Central memory CD4-positive, alpha-beta T cell (primary cell): ENCODE measurements around the gene RPS6KA4.
"Not testable (repeated sequence)": the region's sequence is repeated elsewhere in the genome, so short reads cannot be mapped to it uniquely, and the experiment has no call there.

Experiments
- DNase-seq: peaks from one replicate; pipeline ENCODE4 v3.0.0; 2022

RPS6KA4 gene

GRCh38 chr11:64391839-64392238 is 32.9 kb downstream of the RPS6KA4 start:
- no peak for DNase-seq

DNA sequence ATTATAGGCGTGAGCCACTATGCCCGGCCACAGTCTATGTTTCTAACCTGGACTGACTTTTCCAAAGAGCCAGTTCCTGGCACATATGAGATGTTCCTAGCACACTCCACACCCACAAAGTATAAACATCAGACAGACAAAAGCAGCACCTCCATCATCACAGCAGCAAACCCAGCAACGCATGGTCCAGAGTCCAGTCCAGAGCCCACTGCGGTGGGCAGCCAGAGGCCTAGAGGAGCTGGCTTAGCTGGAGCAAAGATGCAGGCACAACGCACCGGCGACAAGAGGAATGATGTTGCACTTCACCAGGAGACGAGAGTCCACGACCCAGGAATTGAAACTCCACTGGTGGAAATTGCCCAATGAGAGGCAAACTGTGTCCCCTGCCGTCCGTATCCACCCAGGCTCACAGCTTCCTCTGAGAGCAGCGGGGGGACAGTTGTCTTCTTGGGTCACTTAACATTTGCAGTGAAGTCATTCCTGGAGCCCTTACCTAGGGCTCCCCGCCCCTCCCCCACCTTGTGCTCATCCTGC is 36.6 kb downstream of the RPS6KA4 start:
- no peak for DNase-seq

GRCh38 chr11:64396079-64396591 is 37.2 kb downstream of the RPS6KA4 start:
- no peak for DNase-seq

GRCh38 chr11:64400102-64400501 is 41.1 kb downstream of the RPS6KA4 start:
- no peak for DNase-seq

DNA sequence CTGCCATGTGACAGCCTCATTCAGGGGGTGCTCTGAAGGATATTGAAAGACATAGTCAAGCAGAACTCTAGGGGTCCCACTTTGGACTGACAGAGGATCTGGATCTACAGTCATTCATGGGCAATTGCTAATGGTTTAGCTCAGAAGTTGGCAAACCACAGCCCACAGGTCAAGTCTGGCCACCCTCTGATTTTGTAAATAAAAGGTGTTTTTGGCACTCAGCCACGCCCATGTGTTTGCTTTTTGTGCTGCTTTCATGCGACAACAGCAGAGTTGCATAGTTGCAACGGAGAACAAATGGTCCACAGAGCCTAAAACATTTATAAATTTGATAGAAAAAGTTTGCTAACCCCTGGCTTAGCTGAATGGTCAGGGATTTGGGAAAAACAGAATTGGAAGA is 41.7 kb downstream of the RPS6KA4 start:
- no peak for DNase-seq

- DNase-seq, result no peak
Observed at GRCh38 chr11:64401775-64402174, 42.8 kb downstream of the RPS6KA4 start.

DNA sequence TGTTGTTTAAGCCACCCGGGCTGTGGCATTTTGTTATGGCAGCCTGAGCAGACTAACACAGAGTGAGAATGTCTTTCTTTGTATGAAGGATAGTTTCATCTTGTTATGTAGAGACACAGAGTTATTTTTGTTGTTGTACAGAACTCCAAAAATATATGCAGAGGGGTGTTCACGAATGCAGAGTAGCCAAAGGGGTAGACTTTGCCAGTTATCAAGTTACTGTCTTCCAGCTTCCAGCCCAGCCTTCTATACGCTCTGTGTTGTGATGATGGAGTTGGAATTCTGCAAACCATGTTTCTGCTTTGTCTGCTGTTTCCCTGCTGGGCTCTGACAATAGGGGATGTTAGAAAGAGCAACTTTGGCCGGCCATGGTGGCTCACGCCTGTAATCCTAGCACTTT is 44.1 kb downstream of the RPS6KA4 start:
- DNase-seq, result no peak

- no peak for DNase-seq
Observed at GRCh38 chr11:64406221-64406946, 47.4 kb downstream of the RPS6KA4 start.

GRCh38 chr11:64407221-64407620 is 48.3 kb downstream of the RPS6KA4 start:
- DNase-seq, result no peak

GRCh38 chr11:64407630-64408029 is 48.7 kb downstream of the RPS6KA4 start:
- no peak for DNase-seq

DNA sequence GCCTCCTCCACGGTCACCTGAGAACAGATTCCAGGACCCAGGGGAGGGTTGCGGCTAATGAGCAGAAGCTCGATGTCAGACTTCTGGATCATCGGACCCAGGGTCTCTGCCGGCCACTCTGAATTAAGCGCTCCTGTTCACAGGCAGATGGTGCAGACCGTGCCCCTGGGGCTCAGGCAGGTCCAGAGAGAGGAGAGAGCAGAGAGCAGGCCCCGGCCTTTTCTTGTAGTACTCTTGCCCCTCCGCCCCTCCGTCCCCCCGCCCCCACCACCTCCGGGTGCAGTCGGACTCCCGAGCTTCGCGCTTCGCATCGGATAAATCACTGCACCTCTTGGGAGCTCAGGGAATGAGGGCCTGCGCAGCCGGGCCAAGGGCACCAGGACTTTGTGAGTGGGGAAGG is 50.3 kb downstream of the RPS6KA4 start:
- DNase-seq, result no peak

DNA sequence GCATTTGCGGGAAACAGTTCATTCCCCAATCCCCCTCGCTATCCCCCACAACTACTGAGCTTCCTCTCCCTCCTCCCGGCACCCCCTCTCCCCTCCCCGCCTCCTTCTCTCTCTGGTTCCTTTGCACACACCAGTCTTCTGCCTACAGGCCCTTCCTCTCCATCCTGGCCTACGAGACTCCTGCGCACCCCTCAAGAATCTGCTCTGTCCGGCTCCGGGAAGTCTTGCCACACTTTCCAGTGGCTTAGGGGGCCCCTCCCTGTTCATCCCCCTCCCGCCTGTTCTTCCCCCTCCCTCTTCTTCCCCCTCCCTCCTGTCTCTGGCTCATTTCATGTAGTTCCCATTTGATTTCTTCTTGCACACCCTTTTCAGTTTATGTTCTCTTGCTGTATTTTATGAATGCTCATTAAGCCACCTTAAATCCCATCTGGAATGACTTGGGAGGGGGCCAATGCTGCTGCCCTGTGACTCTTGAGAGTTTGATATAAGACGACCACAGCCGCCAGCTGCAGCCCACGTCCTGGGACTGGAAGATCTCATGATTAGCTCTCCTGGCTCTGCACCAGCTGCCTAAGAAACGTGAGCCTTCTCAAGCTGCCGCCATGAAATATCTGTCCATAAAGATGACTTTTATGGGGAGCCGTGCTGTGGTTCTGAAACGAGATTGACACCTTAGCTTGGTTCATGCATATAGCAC is 50.9 kb downstream of the RPS6KA4 start:
- DNase-seq, result no peak

DNA sequence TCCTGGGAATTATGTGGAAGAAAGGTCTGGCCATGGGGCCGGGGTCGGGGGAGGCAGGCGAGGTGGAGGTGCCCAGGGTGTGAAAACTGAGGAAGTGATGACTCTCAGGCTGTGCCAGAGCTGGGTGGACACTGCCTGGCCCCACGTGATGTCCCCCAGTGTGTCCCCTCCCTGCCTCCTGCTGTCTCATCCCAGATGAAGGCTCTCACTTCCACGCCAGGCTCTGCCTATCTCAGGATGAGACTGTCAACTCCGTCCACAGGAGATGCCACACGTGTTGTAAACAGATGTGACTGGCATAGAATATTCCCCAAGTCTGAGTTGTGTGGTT is 51.4 kb downstream of the RPS6KA4 start:
- DNase-seq, result no peak

DNA sequence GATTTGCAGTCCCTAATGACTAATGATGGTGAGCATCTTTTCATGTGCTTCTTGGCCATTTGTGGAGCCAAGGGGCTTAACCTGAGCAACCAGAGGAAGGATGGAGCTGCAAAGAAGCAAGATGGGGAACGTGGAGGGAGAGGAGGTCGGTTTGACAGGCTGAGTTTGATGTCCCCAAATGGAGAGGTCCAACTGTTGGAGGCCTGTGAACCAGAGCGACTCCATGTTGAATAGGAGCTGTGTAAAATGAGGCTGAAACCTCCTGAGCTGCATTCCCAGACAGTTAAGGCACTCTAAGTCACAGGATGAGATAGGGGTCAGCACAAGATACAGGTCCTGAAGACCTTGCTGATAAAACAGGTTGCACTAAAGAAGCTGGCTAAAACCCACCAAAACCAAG is 54.5 kb downstream of the RPS6KA4 start:
- DNase-seq, result no peak

DNA sequence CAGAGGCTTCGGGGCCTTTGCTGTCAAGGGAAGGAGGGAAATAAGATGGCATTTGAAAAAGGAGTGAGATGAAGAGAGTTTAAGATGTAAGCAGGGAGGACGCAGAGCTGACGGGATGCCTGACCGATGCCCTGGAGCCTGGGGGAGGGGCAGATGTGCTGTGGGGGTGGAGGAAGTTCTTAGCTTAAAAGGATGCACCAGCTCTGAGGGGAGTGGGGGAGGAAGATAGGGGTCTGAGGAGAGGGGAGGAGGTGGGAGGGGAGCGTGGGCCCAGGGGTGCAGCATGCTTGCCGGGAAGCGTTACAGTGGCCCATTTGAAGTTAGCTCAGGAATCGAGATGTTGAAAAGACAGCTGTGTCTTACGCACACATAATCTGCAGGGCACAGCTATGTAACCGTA is 56.3 kb downstream of the RPS6KA4 start:
- no peak for DNase-seq

DNA sequence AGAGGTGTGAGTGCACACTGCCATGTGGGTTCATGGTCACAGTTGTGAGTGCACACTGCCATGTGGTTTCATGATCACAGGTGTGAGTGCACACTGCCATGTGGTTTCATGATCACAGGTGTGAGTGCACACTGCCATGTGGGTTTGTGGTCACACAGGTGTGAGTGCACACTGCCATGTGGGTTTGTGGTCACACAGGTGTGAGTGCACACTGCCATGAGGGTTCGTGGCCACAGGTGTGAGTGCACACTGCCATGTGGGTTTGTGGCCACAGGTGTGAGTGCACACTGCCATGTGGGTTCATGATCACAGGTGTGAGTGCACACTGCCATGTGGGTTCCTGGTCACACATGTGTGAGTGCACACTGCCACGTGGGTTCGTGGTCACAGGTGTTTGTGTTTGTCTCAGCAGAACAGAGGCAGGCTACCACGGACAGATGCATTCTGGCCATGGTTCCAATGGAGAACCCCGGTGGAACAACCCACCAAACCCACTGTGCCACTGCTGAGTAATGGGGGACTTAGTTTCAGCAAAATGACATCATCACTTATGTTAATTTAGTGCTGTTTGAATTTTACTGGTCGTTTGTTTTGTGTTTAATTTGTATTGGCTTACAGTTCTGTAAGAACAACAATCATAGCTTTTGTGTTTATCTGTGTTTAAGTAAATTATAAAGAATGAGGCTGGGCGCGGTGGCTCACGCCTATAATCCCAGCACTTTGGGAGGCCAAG is 57.2 kb downstream of the RPS6KA4 start:
- no peak for DNase-seq

DNA sequence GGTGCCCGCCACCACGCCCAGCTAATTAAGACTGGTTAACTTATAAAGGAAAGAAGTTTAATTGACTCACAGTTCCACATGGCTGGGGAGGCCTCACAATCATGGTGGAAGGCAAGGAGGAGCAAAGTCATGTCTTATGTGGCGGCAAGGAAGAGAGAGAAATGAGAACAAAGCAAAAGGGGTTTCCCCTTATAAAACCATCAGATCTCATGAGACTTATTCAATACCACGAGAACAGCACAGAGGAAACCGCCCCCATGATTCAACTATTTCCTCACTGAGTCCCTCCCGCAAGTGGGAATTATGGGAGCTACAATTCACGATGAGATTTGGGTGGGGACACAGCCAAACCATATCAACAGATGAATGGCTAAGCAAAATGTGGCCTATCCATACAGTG is 59.3 kb downstream of the RPS6KA4 start:
- not testable (repeated sequence) for DNase-seq

- no peak for DNase-seq
Observed at GRCh38 chr11:64419257-64419790, 60.4 kb downstream of the RPS6KA4 start.

DNA sequence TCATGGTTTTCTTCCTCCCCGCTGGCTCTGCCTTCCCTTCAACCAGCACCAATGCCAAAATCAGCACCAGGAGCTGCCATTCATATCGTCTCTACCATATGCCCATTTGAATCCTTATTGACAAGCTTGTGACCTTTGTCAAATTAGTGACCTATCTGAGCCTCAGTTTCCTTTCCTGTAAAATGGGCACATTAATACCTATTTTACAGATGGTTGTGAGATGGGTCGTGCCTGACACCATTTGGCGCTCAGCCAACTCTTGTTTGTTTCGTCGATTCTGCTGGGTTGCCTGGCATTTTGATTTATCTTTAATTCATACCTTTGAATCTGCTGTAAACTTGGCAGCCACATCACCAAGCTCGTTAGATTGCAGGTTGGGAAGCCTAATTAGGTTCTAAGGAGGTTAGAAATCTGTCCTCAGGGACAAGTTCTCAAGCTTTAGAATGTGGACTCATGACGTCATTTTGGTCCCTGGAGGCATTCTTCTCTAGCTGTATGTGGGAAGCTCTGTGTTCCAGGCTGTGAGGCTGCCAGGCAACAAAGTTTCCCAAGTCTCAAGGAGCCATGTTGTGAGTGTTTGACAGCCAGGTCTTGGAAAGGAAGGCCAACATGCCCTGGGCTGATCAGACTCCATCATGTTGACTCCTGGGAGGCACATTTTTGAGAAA is 61.0 kb downstream of the RPS6KA4 start:
- no peak for DNase-seq
